Body of pancreas (tissue), 4 donors: ENCODE results near the gene TMEM235.
"Not testable (repeated sequence)": the region's sequence is repeated elsewhere in the genome, so short reads cannot be mapped to it uniquely, and the experiment has no call there.

ENCODE experiments used
- CTCF ChIP-seq, 7 experiments: fragments of 450-650 bp in 4 of 7; fragments of 200-600 bp in 3 of 7; sonication (generic) in 3 of 7; IDR thresholded peaks; one replicate each; pipeline ENCODE4 v1.5.1; 2016 to 2019; ENCODE audit warnings: antibody characterized with exemption in 7 of 7
- POLR2A ChIP-seq, 3 donors: fragments of 450-650 bp; IDR thresholded peaks; one replicate each; pipeline ENCODE4 v1.6.1; 2016; ENCODE audit warnings: antibody characterized with exemption in 3 of 3, mild to moderate bottlenecking in 2 of 3

GRCh38 chr17:78253636-78253945 is 22.2 kb downstream of the TMEM235 start:
- not testable (repeated sequence) for TF ChIP-seq CTCF, POLR2A (IDR thresholded peaks at IDR 0.05)
